ENCODE data around the gene RASSF6.

DNA sequence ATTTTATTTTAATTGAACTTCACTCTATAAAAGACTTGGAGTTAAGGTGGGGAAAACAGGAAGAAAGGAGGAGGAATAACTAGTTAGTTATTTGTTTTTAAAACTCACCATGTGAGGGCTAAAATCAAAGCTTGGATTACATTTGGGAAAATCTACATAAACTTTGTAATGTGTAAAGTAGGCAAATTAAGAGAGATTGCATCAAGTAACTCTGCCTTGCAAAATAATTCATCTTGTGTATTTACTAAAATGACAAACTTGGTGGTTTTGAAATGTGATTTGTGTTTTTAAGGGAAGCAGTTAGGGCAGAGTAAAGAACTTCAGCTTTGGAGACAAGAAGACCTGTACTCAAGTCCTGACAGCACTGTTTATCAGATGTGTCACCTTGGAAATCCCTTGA lies 43.3 kb upstream of the RASSF6 start:
- TF ChIP-seq, protein P1, sequence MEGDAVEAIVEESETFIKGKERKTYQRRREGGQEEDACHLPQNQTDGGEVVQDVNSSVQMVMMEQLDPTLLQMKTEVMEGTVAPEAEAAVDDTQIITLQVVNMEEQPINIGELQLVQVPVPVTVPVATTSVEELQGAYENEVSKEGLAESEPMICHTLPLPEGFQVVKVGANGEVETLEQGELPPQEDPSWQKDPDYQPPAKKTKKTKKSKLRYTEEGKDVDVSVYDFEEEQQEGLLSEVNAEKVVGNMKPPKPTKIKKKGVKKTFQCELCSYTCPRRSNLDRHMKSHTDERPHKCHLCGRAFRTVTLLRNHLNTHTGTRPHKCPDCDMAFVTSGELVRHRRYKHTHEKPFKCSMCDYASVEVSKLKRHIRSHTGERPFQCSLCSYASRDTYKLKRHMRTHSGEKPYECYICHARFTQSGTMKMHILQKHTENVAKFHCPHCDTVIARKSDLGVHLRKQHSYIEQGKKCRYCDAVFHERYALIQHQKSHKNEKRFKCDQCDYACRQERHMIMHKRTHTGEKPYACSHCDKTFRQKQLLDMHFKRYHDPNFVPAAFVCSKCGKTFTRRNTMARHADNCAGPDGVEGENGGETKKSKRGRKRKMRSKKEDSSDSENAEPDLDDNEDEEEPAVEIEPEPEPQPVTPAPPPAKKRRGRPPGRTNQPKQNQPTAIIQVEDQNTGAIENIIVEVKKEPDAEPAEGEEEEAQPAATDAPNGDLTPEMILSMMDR (IDR thresholded peaks at IDR 0.05) = no peak
- TF ChIP-seq EZH2phosphoT487 (IDR thresholded peaks at IDR 0.05) = no peak
- TF ChIP-seq EZH2 (IDR thresholded peaks at IDR 0.05) = no peak

Measured in neural progenitor cell (in vitro differentiated cells).